Breast epithelium (tissue), 4 donors: ENCODE results near the gene RASD2. TPM values are rescaled to one million over a fixed set of nuclear protein-coding genes. Genes with fewer than 3 reads are reported as not detected.
"Not testable (repeated sequence)": the region's sequence is repeated elsewhere in the genome, so short reads cannot be mapped to it uniquely, and the experiment has no call there.

Source experiments
- DNase-seq, 2 donors: peaks; one replicate each; pipeline ENCODE4 v3.0.0-alpha.2; 2019; ENCODE audit warnings: low spot score in 2 of 2
- H3K27ac ChIP-seq, 2 donors: fragments of 200-600 bp; sonication (generic) in 1 of 2; one replicate each; pipeline ENCODE4 v1.5.1; 2016 to 2019; ENCODE audit warnings: mild to moderate bottlenecking in 1 of 2
- H3K27me3 ChIP-seq, 2 donors: fragments of 200-600 bp; sonication (generic) in 1 of 2; one replicate each; pipeline versions ENCODE4 v1.5.1 to v1.6.0; 2017 to 2019; ENCODE audit warnings: control low read depth in 1 of 2, mild to moderate bottlenecking in 1 of 2
- H3K36me3 ChIP-seq: fragments of 200-600 bp; one replicate; pipeline ENCODE4 v1.5.1; 2019
- H3K4me1 ChIP-seq, 2 donors: fragments of 200-600 bp; sonication (generic); one replicate each; pipeline ENCODE4 v1.5.1; 2016 to 2019; ENCODE audit warnings: control low read depth in 1 of 2
- H3K4me3 ChIP-seq, 3 donors: fragments of 200-600 bp; sonication (generic); 1 replicate in 2 of 3; 2 replicates in 1 of 3; pipeline ENCODE4 v1.5.1; 2016 to 2019; ENCODE audit warnings: mild to moderate bottlenecking in 3 of 3, moderate library complexity in 2 of 3
- H3K9me3 ChIP-seq, 2 donors: fragments of 200-600 bp; sonication (generic) in 1 of 2; one replicate each; pipeline ENCODE4 v1.5.1; 2016 to 2019; ENCODE audit warnings: control low read depth in 1 of 2
- CTCF ChIP-seq, 3 donors: fragments of 450-650 bp; IDR thresholded peaks; one replicate each; pipeline ENCODE4 v1.5.1; 2016 to 2017; ENCODE audit warnings: antibody characterized with exemption in 3 of 3, mild to moderate bottlenecking in 3 of 3, moderate library complexity in 3 of 3
- POLR2A ChIP-seq: fragments of 450-650 bp; IDR thresholded peaks from one replicate; pipeline ENCODE4 v1.6.1; 2016; ENCODE audit warnings: antibody characterized with exemption, mild to moderate bottlenecking, moderate library complexity
- POLR2AphosphoS5 ChIP-seq, 3 donors: sonication (generic); formaldehyde crosslinking; IDR thresholded peaks; one replicate each; pipeline ENCODE4 v1.6.1; 2017; ENCODE audit warnings: antibody characterized with exemption in 3 of 3
- intact Hi-C: fragments of 100-400 bp; cut with DNase I; formaldehyde crosslinking; loops from one replicate; pipeline ENCODE4 v1.15.1; 2023; ENCODE audit warnings: low total_unique reads
- total RNA-seq, 3 donors: library from RNA; depleted of rRNA; stranded (reverse); fragments of >200 nt; gene quantifications; one replicate each; pipeline ENCODE4 v1.1.0, GENCODE V29; 2016

Gene RASD2
- total RNA-seq, 3 donors from 2014 or later: 0.16 to 1.3 (median 0.88) TPM

- intact Hi-C loops: no loop called here
- H3K27me3 ChIP-seq: no peaks in the 10 kb centered on the region
These were observed 34.4 kb upstream of the RASD2 start for GRCh38 chr22:35506259-35506570.

GRCh38 chr22:35507851-35508250, 32.8 kb upstream of the RASD2 start:
- DNase-seq, H3K4me3 ChIP-seq, H3K36me3 ChIP-seq, H3K4me1 ChIP-seq, H3K9me3 ChIP-seq, intact Hi-C loops, H3K27me3 ChIP-seq, H3K27ac ChIP-seq: not testable (repeated sequence)

More at GRCh38 chr22:35506259-35506570, 34.4 kb upstream of the RASD2 start:
- no peak overlapping the region for H3K27ac ChIP-seq
- no peaks in the 10 kb centered on the region for H3K4me1 ChIP-seq
- no peak for TF ChIP-seq CTCF (IDR thresholded peaks at IDR 0.05)
- no peak for TF ChIP-seq POLR2AphosphoS5 (IDR thresholded peaks at IDR 0.05)
- TF ChIP-seq POLR2A: no peak
- H3K9me3 ChIP-seq: no peaks in the 10 kb centered on the region
- H3K36me3 ChIP-seq: no peaks in the 10 kb centered on the region
- no peak for DNase-seq
- H3K4me3 ChIP-seq: no peak overlapping the region

- intact Hi-C loops: no loop called here
- Histone ChIP-seq H3K9me3 (no peaks in the 10 kb centered on the region), H3K27ac (no peak overlapping the region), H3K4me1 (no peaks in the 10 kb centered on the region), H3K4me3 (no peak overlapping the region), H3K36me3 (no peaks in the 10 kb centered on the region), H3K27me3 (no peaks in the 10 kb centered on the region)
- DNase-seq: no peak
- TF ChIP-seq POLR2A (no peak), CTCF (IDR thresholded peaks at IDR 0.05) (no peak), POLR2AphosphoS5 (IDR thresholded peaks at IDR 0.05) (no peak)
These were observed 31.2 kb upstream of the RASD2 start for GRCh38 chr22:35509451-35509850.

GRCh38 chr22:35509960-35510359, 30.7 kb upstream of the RASD2 start:
- no peak for TF ChIP-seq POLR2AphosphoS5 (IDR thresholded peaks at IDR 0.05)
- TF ChIP-seq POLR2A: no peak
- no peak for TF ChIP-seq CTCF (IDR thresholded peaks at IDR 0.05)
- no peaks in the 10 kb centered on the region for H3K27me3 ChIP-seq
- H3K9me3 ChIP-seq: no peaks in the 10 kb centered on the region
- H3K4me3 ChIP-seq: no peak overlapping the region
- no peaks in the 10 kb centered on the region for H3K4me1 ChIP-seq
- no peak for DNase-seq
- H3K36me3 ChIP-seq: no peaks in the 10 kb centered on the region
- intact Hi-C loops: no loop called here
- H3K27ac ChIP-seq: no peak overlapping the region

GRCh38 chr22:35510481-35510934, 30.1 kb upstream of the RASD2 start:
- intact Hi-C loops: no loop called here

More at GRCh38 chr22:35510481-35510934, 30.1 kb upstream of the RASD2 start:
- TF ChIP-seq CTCF (IDR thresholded peaks at IDR 0.05) (no peak), POLR2A (no peak), POLR2AphosphoS5 (IDR thresholded peaks at IDR 0.05) (no peak)
- H3K9me3 ChIP-seq: no peaks in the 10 kb centered on the region
- H3K27me3 ChIP-seq: no peaks in the 10 kb centered on the region
- no peak for DNase-seq
- no peaks in the 10 kb centered on the region for H3K36me3 ChIP-seq
- H3K27ac ChIP-seq: no peak overlapping the region
- H3K4me3 ChIP-seq: no peak overlapping the region
- no peaks in the 10 kb centered on the region for H3K4me1 ChIP-seq
